GM10847 (cell line): ENCODE measurements around the gene CTSE.
"Not testable (repeated sequence)": the region's sequence is repeated elsewhere in the genome, so short reads cannot be mapped to it uniquely, and the experiment has no call there.

Experiments used
- POLR2A ChIP-seq: IDR thresholded peaks from 2 replicates; pipeline ENCODE4 v1.6.1; 2011; ENCODE audit not compliant: insufficient read length; ENCODE audit errors: extremely low read depth

The CTSE gene

DNA sequence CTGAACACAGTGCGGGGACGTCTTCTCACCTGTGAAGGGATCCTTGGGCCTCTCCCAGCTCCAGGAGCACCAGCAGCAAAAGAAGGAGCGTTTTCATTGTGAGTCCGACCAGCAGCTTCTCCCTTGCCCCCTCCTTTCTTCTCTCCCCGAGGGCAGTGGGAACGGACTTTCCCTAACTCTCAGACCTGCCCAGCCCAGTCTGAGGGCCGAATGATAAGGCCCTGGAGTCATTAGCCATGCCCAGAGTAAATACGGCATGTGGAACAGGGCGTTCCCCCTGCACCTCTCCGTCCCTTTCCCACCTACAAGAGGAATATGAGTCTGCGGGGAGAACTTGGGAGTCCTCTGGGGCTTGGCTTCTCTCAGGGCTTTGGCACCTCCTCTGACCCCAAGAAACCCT is at the start of gene CTSE:
TSS of gene CTSE (minus strand) at position 201 of the 400 bp plus-strand sequence. CDS start at position 97, 104 bp downstream.
- TF ChIP-seq POLR2A: no peak

DNA sequence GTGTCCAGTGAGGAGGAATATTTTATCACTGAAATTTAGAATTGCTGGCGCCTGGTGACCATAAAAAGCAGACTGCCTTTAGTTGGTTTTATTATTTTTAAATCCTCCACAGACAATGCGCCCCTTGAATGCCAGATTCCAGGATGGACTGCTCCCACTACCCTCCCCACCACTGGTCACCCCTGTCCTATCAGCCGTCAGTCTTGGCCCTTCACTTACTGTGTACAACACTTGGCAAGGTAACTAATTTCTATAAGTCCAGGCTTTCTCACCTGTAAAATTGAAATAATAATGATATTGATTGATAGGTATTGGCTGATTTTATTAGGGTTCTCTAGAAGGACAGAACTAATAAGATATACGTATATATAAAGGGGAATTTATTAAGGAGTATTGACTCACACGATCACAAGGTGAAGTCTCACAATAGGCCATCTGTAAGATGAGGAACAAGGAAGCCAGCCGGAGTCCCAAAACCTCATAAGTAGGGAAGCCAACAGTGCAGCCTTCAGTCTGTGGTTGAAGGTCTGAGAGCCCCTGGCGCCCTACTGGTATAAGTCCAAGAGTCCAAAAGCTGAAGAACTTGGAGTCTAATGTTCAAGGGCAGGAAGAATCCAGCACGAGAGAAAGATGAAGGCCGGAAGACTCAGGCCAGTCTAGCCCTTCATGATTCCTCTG is 47.1 kb upstream of the CTSE start:
- TF ChIP-seq POLR2A: no peak

- TF ChIP-seq POLR2A: no peak
These were observed 44.6 kb upstream of the CTSE start for GRCh38 chr1:206068314-206068713.

- TF ChIP-seq POLR2A: no peak
These were observed 44.0 kb upstream of the CTSE start for GRCh38 chr1:206067486-206068227.

GRCh38 chr1:206066479-206067171 is 42.9 kb upstream of the CTSE start:
- TF ChIP-seq POLR2A: no peak

DNA sequence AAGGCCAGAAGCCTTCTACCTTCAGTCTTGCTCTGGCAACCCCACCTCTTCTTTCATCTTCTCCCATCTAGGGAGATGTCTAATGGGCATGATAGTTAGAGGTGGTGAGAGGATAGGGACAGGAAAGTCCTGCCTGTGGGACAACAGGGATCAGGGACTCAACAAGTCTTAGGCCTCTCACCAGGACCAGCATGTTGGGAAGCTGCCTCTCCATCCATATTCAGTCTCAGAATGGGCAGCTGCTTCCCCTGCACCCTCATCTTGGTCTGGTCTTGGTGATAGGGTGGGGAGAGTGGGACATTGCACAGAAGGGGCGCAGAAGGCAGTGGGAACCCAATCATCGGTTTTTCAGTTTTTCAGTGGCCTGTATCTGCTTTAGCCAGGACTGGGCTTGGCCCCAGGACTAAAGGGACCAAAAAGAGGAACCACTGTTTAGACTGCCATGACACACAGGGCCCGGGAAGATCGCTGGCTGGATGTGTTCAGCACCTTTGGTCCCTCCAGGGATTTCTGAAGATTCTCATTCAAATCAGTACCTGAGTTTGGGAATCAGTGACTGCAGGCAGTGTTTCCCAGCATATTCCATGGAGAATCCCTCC is 42.0 kb upstream of the CTSE start:
- no peak for TF ChIP-seq POLR2A

DNA sequence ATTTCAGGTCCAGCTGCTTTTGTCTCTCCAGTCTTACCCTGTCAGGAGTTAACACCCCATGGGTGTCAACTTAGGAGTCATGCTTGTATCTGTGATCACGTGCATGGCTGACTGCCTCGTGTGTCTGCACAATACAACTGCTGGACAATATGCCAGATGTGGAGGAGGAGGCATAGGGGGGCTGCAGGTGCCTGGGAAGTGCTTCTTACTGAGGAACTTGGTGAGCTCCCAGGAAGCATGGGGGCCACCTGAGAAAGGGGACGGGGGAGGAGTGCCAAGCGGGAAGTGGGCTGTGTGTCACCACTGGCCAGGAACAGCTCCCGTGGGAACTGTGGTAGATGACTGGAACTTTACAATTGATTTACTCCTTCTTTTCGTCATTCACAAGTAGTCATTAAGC is 38.8 kb upstream of the CTSE start:
- TF ChIP-seq POLR2A: no peak

- no peak for TF ChIP-seq POLR2A
These were observed 37.1 kb upstream of the CTSE start for GRCh38 chr1:206060844-206061243.

- no peak for TF ChIP-seq POLR2A
These were observed 35.7 kb upstream of the CTSE start for GRCh38 chr1:206059355-206059915.

DNA sequence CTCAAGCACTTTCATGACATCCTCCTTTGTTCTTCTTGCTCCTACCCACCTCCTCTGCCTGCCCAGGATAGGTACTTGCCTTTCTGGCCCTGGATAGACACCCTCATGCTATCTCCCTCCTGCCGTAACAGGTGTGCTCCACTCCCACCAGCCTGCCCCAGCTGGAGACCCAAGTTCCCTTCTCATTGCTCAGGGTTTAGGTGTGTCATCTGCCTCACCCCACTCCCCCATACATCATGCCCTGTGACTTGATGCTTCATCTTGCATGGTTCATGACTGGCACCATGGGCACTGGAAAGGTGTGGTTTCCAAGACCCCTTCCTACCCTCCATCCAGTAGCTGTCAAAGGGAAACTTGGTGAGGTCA is 35.2 kb upstream of the CTSE start:
- no peak for TF ChIP-seq POLR2A

DNA sequence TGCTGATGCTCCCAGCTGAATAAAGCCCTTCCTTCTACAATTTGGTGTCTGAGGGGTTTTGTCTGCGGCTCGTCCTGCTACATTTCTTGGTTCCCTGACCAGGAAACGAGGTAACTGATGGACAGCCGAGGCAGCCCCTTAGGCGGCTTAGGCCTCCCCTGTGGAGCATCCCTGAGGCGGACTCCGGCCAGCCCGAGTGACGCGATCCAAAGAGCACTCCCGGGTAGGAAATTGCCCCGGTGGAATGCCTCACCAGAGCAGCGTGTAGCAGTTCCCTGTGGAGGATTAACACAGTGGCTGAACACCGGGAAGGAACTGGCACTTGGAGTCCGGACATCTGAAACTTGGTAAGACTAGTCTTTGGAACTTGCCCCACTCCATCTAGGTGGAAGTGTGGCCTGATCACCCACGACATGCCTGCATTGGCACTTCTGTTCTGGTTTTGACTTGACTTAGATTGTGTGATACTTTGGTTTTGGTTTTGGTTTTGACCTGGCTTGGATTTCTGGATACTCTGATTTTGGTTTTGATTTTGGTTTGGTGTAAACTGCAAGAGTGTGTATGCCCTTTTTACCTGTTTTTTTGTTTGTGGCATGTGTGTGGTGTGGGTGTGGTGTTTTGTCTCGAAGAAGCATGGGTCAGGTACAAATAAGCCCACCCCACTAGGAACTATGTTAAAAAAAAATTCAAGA is 29.4 kb upstream of the CTSE start, which contains the start of gene RHEX:
TSS of gene RHEX (plus strand) at position 255 of the 692 bp plus-strand sequence. CDS start 44,656 bp downstream, outside the sequence.
- TF ChIP-seq POLR2A: not testable (repeated sequence)

DNA sequence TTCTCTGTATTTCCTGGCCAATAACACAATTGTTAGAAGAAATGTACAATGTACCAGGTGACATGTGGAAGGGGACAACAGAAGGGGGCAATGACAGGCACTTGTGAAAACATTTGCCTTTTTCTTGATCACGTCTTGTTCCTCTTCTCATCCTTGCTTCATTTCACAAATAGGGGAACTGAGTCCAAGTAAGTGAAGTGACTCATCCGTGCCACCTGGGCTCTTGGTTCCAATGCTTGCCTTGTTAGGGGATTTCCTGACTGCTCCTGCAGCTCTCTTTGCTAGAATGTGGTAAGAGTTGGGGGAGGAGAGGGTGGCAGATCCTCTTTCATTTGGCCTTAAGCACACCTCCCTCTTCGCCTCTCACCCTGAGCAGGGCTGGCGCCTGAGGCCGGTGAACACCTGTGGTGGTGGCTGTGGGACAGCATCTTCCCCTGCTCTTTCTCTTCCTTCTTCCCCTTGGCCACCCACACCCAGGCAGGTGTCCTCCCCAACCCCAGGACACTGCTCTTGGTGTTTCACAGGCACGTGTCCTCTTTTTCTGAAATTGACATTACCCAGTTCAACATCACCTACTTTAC is 27.1 kb upstream of the CTSE start:
- TF ChIP-seq POLR2A: no peak

GRCh38 chr1:206049919-206050600 is 26.4 kb upstream of the CTSE start:
- no peak for TF ChIP-seq POLR2A

DNA sequence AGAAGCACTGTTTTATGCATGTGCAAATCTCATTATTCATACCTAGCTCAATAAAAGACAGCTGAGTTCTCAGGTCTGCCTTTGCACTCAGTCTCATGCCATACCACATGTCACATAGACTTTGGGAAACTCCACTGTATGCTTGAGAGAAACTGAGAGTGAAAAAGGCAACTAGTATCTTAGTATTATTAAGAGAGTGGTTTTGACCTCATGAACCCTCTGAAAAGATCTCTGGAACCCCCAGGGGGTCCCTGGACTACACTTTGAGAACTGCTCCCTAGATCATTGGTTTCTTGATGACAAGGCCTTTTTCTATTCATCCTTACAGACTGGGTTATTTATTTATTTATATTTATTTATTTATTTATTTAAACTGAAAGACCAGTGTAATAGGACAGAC is 25.6 kb upstream of the CTSE start:
- no peak for TF ChIP-seq POLR2A
